IPS-15b (cell line): ENCODE results near the gene COL26A1.
"Not testable (repeated sequence)": the region's sequence is repeated elsewhere in the genome, so short reads cannot be mapped to it uniquely, and the experiment has no call there.

Experiments used
- H3K27me3 ChIP-seq: one replicate; pipeline ENCODE4 v1.6.1; 2013; ENCODE audit warnings: low read length; ENCODE audit not compliant: control insufficient read depth, insufficient read depth
- H3K36me3 ChIP-seq: one replicate; pipeline ENCODE4 v1.6.1; 2013; ENCODE audit warnings: low read length; ENCODE audit not compliant: control insufficient read depth, insufficient read depth
- H3K4me1 ChIP-seq: one replicate; pipeline ENCODE4 v1.6.1; 2013; ENCODE audit warnings: mild to moderate bottlenecking, low read length; ENCODE audit not compliant: control insufficient read depth, insufficient read depth
- H3K4me3 ChIP-seq: one replicate; pipeline ENCODE4 v1.5.1; 2013; ENCODE audit warnings: low read depth, low read length
- H3K9ac ChIP-seq: one replicate; pipeline ENCODE4 v1.6.1; 2013; ENCODE audit warnings: low read depth, mild to moderate bottlenecking, low read length
- H3K9me3 ChIP-seq: one replicate; pipeline ENCODE4 v1.6.1; 2013; ENCODE audit warnings: mild to moderate bottlenecking, low read length; ENCODE audit not compliant: control insufficient read depth, insufficient read depth

The COL26A1 gene

DNA sequence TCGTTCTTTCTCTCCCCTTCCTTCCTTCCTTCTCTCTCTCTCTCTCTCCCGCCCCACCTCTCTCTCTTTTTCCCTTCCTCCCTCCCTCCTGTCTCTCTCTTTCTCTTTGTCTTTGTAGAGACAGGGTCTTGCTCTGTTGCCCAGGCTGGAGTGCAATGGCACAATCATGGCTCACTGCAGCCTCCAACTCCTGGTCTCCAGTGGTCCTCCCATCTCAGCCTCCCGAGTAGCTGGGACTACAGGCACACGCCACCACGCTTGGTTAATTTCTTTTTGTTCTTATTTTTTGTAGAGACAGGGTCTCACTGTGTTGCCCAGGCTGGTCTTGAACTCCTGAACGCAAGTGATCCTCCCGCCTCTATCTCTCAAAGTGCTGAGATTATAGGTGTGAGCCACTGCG is 71.5 kb downstream of the COL26A1 start:
- not testable (repeated sequence) for H3K9me3 ChIP-seq, H3K36me3 ChIP-seq, H3K4me3 ChIP-seq, H3K9ac ChIP-seq, H3K27me3 ChIP-seq, H3K4me1 ChIP-seq

- H3K4me3 ChIP-seq, result no peak overlapping the region
- H3K9me3 ChIP-seq, result no peaks in the 10 kb centered on the region
- H3K4me1 ChIP-seq, result peaks cover 7% of the 10 kb centered on the region
- no peak overlapping the region for H3K9ac ChIP-seq
- H3K36me3 ChIP-seq, result no peaks in the 10 kb centered on the region
- no peaks in the 10 kb centered on the region for H3K27me3 ChIP-seq
These were observed 73.0 kb downstream of the COL26A1 start for GRCh38 chr7:101435461-101436220.

GRCh38 chr7:101436221-101436735 is 73.6 kb downstream of the COL26A1 start:
- Histone ChIP-seq H3K36me3 (no peaks in the 10 kb centered on the region), H3K4me3 (no peak overlapping the region), H3K9me3 (no peaks in the 10 kb centered on the region), H3K9ac (no peak overlapping the region), H3K27me3 (no peaks in the 10 kb centered on the region), H3K4me1 (peaks cover 7% of the 10 kb centered on the region)

- Histone ChIP-seq H3K4me3 (no peak overlapping the region), H3K9ac (peak overlapping the region; percentile 16)
These were observed 74.3 kb downstream of the COL26A1 start for GRCh38 chr7:101436857-101437576.

DNA sequence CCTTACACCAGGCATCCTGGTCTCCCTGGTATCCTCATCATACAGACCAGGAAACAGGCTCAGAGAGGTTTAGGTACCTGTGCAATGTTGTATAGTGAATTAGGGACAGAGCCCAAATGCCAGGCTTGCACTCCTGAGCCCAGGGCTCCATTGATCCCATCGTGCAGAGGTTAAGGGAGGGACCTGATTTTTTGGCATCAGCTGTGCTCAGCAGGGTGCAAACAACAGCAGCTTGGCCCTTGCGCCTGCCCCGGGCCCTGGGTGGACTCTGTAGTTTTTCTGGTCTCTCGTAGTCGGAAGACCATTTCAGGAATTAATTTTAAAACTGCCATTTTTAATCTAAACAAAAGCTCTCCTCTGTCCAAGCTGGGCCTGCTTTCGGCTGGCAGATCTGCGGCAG is 79.2 kb downstream of the COL26A1 start:
- H3K9me3 ChIP-seq, result no peaks in the 10 kb centered on the region
- peak overlapping the region; percentile 37 for H3K9ac ChIP-seq
- no peaks in the 10 kb centered on the region for H3K36me3 ChIP-seq
- H3K4me1 ChIP-seq, result peaks cover 4% of the 10 kb centered on the region
- H3K27me3 ChIP-seq, result no peaks in the 10 kb centered on the region
- H3K4me3 ChIP-seq, result no peak overlapping the region

More at GRCh38 chr7:101436857-101437576, 74.3 kb downstream of the COL26A1 start:
- Histone ChIP-seq H3K36me3 (no peaks in the 10 kb centered on the region), H3K27me3 (no peaks in the 10 kb centered on the region), H3K4me1 (peaks cover 8% of the 10 kb centered on the region), H3K9me3 (no peaks in the 10 kb centered on the region)

GRCh38 chr7:101442426-101443070 is 79.9 kb downstream of the COL26A1 start:
- no peak overlapping the region for H3K9ac ChIP-seq
- peaks cover 2% of the 10 kb centered on the region for H3K4me1 ChIP-seq
- no peaks in the 10 kb centered on the region for H3K27me3 ChIP-seq
- H3K36me3 ChIP-seq, result no peaks in the 10 kb centered on the region
- H3K4me3 ChIP-seq, result no peak overlapping the region
- no peaks in the 10 kb centered on the region for H3K9me3 ChIP-seq

DNA sequence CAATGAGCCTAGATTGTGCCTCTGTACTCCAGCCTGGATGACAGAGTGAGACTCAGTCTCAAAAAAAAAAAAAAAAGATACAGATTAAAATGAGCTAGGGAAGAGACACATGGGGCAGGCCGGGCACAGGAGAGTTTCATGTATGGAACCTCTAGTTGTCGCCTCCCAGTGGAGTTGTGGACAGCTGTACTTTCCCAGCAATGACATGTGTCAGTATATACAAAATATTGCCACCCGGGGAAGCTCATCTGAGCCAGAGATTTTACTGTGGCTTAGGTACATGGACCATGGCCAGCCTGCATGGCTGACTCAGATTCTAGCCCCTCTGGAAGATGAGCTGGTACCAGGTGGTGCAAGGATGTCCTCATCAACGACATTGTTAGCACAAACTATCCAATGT is 87.4 kb downstream of the COL26A1 start:
- no peak overlapping the region for H3K4me3 ChIP-seq
- no peaks in the 10 kb centered on the region for H3K27me3 ChIP-seq
- no peaks in the 10 kb centered on the region for H3K9me3 ChIP-seq
- H3K4me1 ChIP-seq, result no peaks in the 10 kb centered on the region
- H3K36me3 ChIP-seq, result peaks cover 4% of the 10 kb centered on the region
- H3K9ac ChIP-seq, result no peak overlapping the region

GRCh38 chr7:101453617-101454016 is 90.9 kb downstream of the COL26A1 start:
- Histone ChIP-seq H3K27me3 (no peaks in the 10 kb centered on the region), H3K36me3 (peaks cover 4% of the 10 kb centered on the region), H3K4me3 (no peak overlapping the region), H3K4me1 (no peaks in the 10 kb centered on the region), H3K9ac (no peak overlapping the region), H3K9me3 (no peaks in the 10 kb centered on the region)

DNA sequence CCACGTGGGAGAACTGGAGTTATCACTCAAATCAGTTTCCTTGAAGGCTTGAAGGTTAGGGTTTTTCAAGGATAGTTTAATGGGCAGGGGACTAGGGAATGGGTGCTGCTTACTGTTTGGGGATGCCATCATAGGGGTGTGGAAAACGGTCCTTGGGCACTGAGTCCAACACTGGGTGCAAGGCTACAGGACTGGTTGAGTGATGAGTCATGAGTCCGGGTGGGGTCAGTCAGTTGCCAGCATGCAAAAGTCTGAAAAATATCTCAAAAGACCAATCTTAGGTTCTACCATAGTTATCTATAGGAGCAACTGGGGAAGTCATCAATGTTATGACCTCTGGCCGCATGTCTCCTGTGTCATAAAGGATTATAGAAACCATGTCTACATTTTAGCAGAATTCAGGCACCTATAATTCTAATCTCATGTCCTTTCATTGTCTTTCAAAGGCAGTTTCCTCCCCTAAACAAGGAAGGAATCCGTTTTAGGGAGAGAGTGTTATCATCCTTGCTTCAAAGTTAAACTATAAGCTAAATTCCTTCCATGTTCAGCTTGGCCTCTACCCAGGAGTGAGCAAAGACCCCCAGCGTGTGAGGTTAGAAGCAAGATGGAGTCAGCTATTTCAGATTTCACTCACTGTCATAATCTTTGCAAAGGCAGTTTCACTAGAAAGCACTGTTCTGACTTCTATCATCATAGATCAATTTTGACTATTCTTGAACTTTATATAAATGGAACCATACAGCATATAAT is 94.5 kb downstream of the COL26A1 start:
- no peaks in the 10 kb centered on the region for H3K9me3 ChIP-seq
- H3K4me3 ChIP-seq, result no peak overlapping the region
- no peak overlapping the region for H3K9ac ChIP-seq
- no peaks in the 10 kb centered on the region for H3K36me3 ChIP-seq
- no peaks in the 10 kb centered on the region for H3K4me1 ChIP-seq
- no peaks in the 10 kb centered on the region for H3K27me3 ChIP-seq

DNA sequence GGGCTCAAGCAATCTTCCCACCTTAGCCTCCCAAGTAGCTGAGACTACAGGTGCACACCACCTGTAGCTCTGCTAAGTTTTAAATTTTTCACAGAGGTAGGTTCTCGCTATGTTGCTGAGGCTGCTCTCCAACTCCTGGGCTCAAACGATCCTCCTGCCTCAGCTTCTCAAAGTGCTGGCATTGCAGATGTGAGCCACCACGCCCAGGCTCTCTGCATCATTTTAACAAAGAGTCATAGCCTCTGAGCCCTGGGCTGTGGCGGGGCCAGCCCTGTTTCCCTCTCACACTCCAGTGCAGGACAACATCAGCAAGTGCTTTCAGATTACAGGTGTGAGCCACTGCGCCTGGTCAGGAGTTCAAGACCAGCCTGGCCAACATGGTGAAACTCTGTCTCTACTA is 102.5 kb downstream of the COL26A1 start:
- no peak overlapping the region for H3K9ac ChIP-seq
- no peak overlapping the region for H3K4me3 ChIP-seq
- no peaks in the 10 kb centered on the region for H3K36me3 ChIP-seq

DNA sequence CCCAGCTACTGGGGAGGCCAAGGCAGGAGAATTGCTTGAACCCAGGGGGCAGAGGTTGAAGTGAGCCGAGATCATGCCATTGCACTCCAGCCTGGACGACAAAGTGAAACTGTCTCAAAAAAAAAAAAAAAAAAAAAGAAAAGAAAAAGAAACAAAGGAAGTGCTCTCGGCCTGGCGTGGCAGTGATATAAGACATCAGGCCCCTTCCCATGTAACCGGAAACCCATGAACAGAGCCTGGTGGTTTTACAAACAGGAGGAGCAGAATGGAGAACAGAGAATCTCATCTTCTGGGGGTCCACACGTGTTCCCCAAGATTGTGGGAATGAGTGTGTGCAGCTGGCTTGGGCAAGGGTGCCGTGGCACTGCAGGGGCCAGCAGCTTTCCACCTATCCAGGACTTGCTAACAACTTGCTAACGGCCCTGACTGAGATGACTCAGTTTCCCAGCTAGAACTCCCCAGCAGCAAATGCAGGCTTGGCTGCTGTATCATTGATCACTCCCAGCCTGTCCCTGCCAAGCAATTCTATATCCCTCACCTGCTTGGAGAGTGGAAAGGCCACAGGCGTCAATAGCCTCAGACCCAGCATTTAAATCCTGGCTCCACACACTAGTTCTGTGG is 103.0 kb downstream of the COL26A1 start:
- Histone ChIP-seq H3K27me3 (no peaks in the 10 kb centered on the region), H3K9ac (no peak overlapping the region), H3K4me1 (peaks cover 4% of the 10 kb centered on the region), H3K36me3 (no peaks in the 10 kb centered on the region), H3K9me3 (no peaks in the 10 kb centered on the region), H3K4me3 (no peak overlapping the region)

More for the DNA sequence above, 102.5 kb downstream of the COL26A1 start:
- H3K4me1 ChIP-seq, result no peaks in the 10 kb centered on the region
- H3K27me3 ChIP-seq, result no peaks in the 10 kb centered on the region
- H3K9me3 ChIP-seq, result no peaks in the 10 kb centered on the region
